Adrenal gland (tissue), 12 donors: ENCODE measurements around the gene CHRNA3. TPM values are rescaled to one million over a fixed set of nuclear protein-coding genes. Genes with fewer than 3 reads are reported as not detected.
A peak's percentile ranks its signal among the peaks of the same experiment; 100 is the strongest.

ENCODE experiments used
- DNase-seq, 7 donors: peaks; one replicate each; pipeline ENCODE4 v3.0.0-alpha.2; 2019 to 2020
- H3K27ac ChIP-seq, 5 donors: fragments of 200-600 bp; sonication (generic) in 4 of 5; 1 replicate in 3 of 5; 2 replicates in 2 of 5; pipeline versions ENCODE4 v1.5.1 to v1.8.0; 2016 to 2020; ENCODE audit warnings: mild to moderate bottlenecking in 1 of 5
- H3K27me3 ChIP-seq: fragments of 200-600 bp; 2 replicates; pipeline ENCODE4 v1.8.0; 2021
- H3K36me3 ChIP-seq, 2 donors: fragments of 200-600 bp; replicated peaks in 1 of 2; 1 replicate in 1 of 2; 2 replicates in 1 of 2; pipeline versions ENCODE4 v1.5.1 to v1.8.0; 2018 to 2022
- H3K4me1 ChIP-seq, 2 donors: fragments of 200-600 bp; replicated peaks in 1 of 2; 1 replicate in 1 of 2; 2 replicates in 1 of 2; pipeline versions ENCODE4 v1.5.1 to v1.8.0; 2018 to 2021
- H3K4me3 ChIP-seq, 4 donors: fragments of 200-600 bp; sonication (generic) in 3 of 4; one replicate each; pipeline ENCODE4 v1.5.1; 2016 to 2018
- H3K9me3 ChIP-seq, 3 donors: fragments of 200-600 bp; sonication (generic) in 1 of 3; replicated peaks in 1 of 3; 1 replicate in 2 of 3; 2 replicates in 1 of 3; pipeline versions ENCODE4 v1.5.1 to v1.8.0; 2016 to 2021
- POLR2A ChIP-seq, 2 donors: fragments of 450-650 bp; IDR thresholded peaks; one replicate each; pipeline ENCODE4 v1.6.1; 2017; ENCODE audit warnings: antibody characterized with exemption in 2 of 2, mild to moderate bottlenecking in 2 of 2, moderate library complexity in 1 of 2
- WGBS, 4 donors: extraction: QIAGEN DNeasy Blood & Tissue Kit in 2 of 4; methylation state at CpG; one replicate each; pipeline versions ENCODE4 v1.1.5 to v1.1.7; 2013 to 2017; 5-methylcytosine and 5-hydroxymethylcytosine counted together
- intact Hi-C, 2 donors: fragments of 100-400 bp; cut with DNase I; formaldehyde crosslinking; loops; one replicate each; pipeline versions ENCODE4 v1.14.1 to v1.15.0; 2022 to 2023
- polyA plus RNA-seq, 3 donors: library from polyadenylated mRNA; stranded (reverse); fragments of 200-250 nt in 2 of 3; fragments of 350-450 nt in 1 of 3; fragmentation: Illumina TruSeq in 1 of 3; extraction: RNeasy Lipid Tissue Mini Kit (QIAGEN cat#74804) in 1 of 3; gene quantifications; one replicate each; pipeline ENCODE4 v1.2.3, GENCODE V29; 2013 to 2014
- total RNA-seq, 9 donors: library from RNA; depleted of rRNA in 4 of 9; stranded (reverse); fragments of >200 nt in 4 of 9; fragments of 120-200 nt in 1 of 9; fragmentation: NEBNext Ultra II Directional in 1 of 9; extraction: Animal tissue kit (Norgen Biotek cat#: 25700) in 1 of 9; gene quantifications; one replicate each; pipeline versions ENCODE4 v1.1.0 to v1.2.4, GENCODE V29; 2013 to 2023
- TF ChIP-seq, protein P1 (sequence below), 6 experiments: fragments of 450-650 bp in 4 of 6; fragments of 200-600 bp in 2 of 6; sonication (generic) in 1 of 6; IDR thresholded peaks; 1 replicate in 5 of 6; 2 replicates in 1 of 6; pipeline versions ENCODE4 v1.5.1 to v1.8.0; 2016 to 2021; ENCODE audit warnings: antibody characterized with exemption in 6 of 6, mild to moderate bottlenecking in 2 of 6, moderate library complexity in 1 of 6
- donor health status: healthy with polysubstance abuse.
- donor health status: Bipolar disorder and iron deficiency.
- donor health status: DM: yes; HTN: yes; CAD: no.
- donor health status: DM: no; HTN: no; CAD: no.
- donor health status: DM: no; HTN: no; CAD: no.
- donor health status: DM: yes; HTN: yes; CAD: no.

The CHRNA3 gene
- total and polyA plus RNA-seq, 12 donors, result 0.43 to 62.6 (median 11.3) TPM

DNA sequence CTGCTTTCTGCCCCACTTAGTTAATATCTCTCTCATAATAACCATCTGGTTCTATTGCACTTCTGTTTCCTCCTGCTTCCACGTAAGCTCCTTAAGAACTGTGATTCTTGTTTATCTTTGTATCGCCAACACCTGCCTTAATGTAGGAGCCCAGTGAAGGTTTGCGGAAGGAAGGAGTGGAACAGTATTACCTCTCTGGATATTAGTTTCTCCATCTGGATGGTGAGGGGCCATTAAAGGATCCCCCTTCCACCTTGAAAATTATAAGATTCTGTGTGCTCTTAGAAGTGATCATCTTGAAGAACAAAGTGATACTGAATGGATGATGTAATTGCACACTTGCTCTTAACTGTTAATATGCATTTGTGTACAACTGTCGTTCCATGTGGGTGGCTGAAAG is 53.3 kb downstream of the CHRNA3 start:
- Histone ChIP-seq H3K27ac (no peak overlapping the region), H3K4me3 (no peak overlapping the region), H3K27me3 (peaks cover 14% of the 10 kb centered on the region), H3K36me3 (no peaks in the 10 kb centered on the region), H3K4me1 (peaks cover 7 to 16% of the 10 kb centered on the region in 2 donors), H3K9me3 (no peaks in the 10 kb centered on the region)
- TF ChIP-seq POLR2A (IDR thresholded peaks at IDR 0.05), result no peak
- TF ChIP-seq, protein P1, sequence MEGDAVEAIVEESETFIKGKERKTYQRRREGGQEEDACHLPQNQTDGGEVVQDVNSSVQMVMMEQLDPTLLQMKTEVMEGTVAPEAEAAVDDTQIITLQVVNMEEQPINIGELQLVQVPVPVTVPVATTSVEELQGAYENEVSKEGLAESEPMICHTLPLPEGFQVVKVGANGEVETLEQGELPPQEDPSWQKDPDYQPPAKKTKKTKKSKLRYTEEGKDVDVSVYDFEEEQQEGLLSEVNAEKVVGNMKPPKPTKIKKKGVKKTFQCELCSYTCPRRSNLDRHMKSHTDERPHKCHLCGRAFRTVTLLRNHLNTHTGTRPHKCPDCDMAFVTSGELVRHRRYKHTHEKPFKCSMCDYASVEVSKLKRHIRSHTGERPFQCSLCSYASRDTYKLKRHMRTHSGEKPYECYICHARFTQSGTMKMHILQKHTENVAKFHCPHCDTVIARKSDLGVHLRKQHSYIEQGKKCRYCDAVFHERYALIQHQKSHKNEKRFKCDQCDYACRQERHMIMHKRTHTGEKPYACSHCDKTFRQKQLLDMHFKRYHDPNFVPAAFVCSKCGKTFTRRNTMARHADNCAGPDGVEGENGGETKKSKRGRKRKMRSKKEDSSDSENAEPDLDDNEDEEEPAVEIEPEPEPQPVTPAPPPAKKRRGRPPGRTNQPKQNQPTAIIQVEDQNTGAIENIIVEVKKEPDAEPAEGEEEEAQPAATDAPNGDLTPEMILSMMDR (IDR thresholded peaks at IDR 0.05), result no peak
- DNase-seq, result no peak
- WGBS, 4 donors, result 76 to 85% (median 82%) methylated on average over 4 of the region's 4 CpGs
- intact Hi-C loops, result no loop called here

DNA sequence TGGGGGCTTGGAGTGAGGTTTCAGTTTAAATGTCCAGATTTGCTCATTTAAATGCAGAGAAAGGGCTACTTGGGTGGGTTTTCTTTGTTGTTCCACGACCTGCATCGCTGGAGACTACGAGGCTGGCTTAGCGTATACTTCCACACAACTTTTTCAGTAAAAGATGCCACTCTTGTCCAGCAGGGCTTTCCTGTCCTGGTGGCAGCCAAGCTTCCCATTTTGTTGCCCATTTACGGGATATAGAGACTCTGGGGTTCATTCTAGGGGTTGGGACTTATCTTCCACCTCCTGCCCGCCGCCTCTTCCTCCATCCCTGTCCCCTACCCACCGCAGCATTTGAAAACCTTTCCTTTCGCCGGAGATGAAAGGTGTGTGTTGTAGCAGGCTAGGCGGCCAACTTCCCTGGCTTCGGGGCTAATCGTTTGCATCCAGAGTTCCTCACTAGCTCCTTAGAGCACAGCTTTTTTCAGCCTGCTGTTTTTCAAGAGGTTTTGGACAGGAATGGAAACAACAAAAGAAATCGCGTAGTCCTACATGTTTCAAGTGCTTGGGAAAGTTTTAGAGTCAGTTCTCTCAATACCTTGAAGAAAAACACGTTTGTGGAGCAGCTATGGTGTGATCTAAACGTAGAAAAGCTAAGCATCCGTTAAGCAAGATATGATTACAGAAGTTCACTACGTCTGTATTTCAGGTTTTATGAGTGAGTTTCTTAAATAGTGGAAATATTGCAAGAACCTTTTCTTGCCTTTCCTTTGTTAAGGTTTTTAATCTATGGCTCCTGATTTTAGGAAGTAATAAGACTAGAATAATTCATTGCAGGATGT is 54.6 kb downstream of the CHRNA3 start:
- no peak for DNase-seq
- TF ChIP-seq, protein P1 (IDR thresholded peaks at IDR 0.05), result peak in 2 of 6 experiments; percentile 23 to 25
- no peak for TF ChIP-seq POLR2A (IDR thresholded peaks at IDR 0.05)
- H3K27ac ChIP-seq, result no peak overlapping the region

DNA sequence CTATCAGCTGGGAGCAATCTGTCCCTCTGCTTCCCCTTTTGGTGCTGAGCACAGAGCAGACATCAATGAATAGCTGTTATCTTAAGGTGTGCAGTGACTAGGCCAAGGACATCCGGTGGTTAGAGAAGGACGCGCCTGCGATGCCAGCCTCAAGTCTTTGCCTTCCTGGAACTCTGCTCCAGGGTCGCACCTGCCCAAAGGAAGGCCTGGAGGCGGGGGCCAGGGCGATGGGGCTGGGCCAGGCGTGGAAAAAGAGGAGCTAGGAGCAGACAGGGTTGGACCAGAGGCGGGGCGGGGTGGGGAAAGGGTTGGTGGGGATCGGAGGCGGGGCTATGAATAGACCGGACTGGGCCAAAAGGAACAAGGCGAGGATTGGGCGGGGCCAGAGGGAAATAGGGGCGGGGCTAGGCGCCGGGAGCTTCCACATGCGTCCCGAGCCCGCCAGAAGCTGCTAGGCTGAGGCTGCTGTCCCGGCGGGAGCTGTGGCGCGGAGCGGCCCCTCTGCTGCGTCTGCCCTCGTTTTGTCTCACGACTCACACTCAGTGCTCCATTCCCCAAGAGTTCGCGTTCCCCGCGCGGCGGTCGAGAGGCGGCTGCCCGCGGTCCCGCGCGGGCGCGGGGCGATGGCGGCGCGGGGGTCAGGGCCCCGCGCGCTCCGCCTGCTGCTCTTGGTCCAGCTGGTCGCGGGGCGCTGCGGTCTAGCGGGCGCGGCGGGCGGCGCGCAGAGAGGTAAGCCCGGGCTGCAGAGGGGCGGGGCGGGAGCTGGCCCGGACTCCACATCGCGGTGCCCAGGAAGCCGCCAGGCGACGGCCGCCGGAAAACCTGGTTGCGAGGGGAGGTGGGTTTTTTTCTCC is 55.5 kb downstream of the CHRNA3 start, which contains the start of gene CHRNA5:
Gene CHRNA5, plus strand, starts transcription at position 424 of the 854 bp plus-strand sequence. Its CDS starts 200 bp downstream, at position 624.
- Histone ChIP-seq H3K4me3 (peak within 1 kb of the TSS in 3 of 4 donors; percentile 14 to 78 (median 20)), H3K27ac (peak within 1 kb of the TSS in 2 of 5 donors; percentile 57 to 69), H3K27me3 (peaks cover 5% of the 10 kb centered on the region), H3K4me1 (peaks cover 7 to 16% of the 10 kb centered on the region in 2 donors), H3K36me3 (no peaks in the 10 kb centered on the region), H3K9me3 (no peaks in the 10 kb centered on the region)
- peak; percentile 83 to 95 (median 88) for DNase-seq
- 0 to 3% (median 1%) methylated on average over 21 to 75 of the region's 75 CpGs for WGBS, 4 donors
- no peak for TF ChIP-seq POLR2A (IDR thresholded peaks at IDR 0.05)
- intact Hi-C loops, result no loop called here

More for the DNA sequence above, 54.6 kb downstream of the CHRNA3 start:
- Histone ChIP-seq H3K4me1 (peaks cover 7 to 16% of the 10 kb centered on the region in 2 donors), H3K4me3 (peak overlapping the region in 3 of 4 donors; percentile 14 to 78 (median 20)), H3K9me3 (no peaks in the 10 kb centered on the region), H3K36me3 (no peaks in the 10 kb centered on the region), H3K27me3 (peaks cover 12% of the 10 kb centered on the region)
- 1 to 3% (median 2%) methylated on average over 19 of the region's 19 CpGs for WGBS, 4 donors
- intact Hi-C loops, result no loop called here

DNA sequence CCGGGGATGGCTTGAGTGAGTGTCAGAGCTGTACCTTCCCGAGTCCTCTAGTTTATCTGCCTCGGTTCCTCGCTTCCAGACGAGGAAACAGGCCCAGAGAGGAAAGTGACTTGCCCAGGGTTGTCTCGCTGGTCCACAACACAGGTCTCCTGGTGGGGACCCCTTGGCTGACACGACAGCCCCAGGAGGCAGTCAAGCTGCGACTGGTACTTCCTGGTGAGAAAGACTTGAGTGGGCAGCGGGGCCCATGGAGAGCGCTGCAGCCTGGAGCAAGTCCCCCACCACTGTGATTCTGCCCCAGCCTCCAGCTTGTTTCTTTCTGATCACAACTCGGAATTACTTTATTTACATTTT is 56.1 kb downstream of the CHRNA3 start:
- intact Hi-C loops, result no loop called here
- no peaks in the 10 kb centered on the region for H3K36me3 ChIP-seq
- no peak for DNase-seq
- H3K27me3 ChIP-seq, result peaks cover 2% of the 10 kb centered on the region
- peaks cover 7 to 16% of the 10 kb centered on the region in 2 donors for H3K4me1 ChIP-seq
- 54 to 77% (median 63%) methylated on average over 9 to 11 of the region's 11 CpGs for WGBS, 4 donors
- H3K27ac ChIP-seq, result no peak overlapping the region
- peak overlapping the region in 1 of 4 donors; percentile 78 for H3K4me3 ChIP-seq
- TF ChIP-seq POLR2A (IDR thresholded peaks at IDR 0.05), result no peak
- TF ChIP-seq, protein P1 (IDR thresholded peaks at IDR 0.05), result no peak
- H3K9me3 ChIP-seq, result no peaks in the 10 kb centered on the region
